ENCODE results near the gene COTL1.

GRCh38 chr16:84658690-84659089 is 40.8 kb upstream of the COTL1 start:
- TF ChIP-seq EZH2 (IDR thresholded peaks at IDR 0.05; ENCODE audit: insufficient read depth, poor library complexity, severe bottlenecking) = no peak
- no peak for TF ChIP-seq EZH2phosphoT487 (IDR thresholded peaks at IDR 0.05; ENCODE audit: insufficient read depth, low read depth)
